Nasal cavity respiratory epithelium epithelial cell of viscerocranial mucosa (primary cell): ENCODE data around the gene KRTAP5-8. TPM values are rescaled to one million over a fixed set of nuclear protein-coding genes. Genes with fewer than 3 reads are reported as not detected.

ENCODE experiments used
- total RNA-seq: library from RNA; depleted of rRNA; stranded (reverse); fragments of >200 nt; gene quantifications from 2 replicates; pipeline ENCODE4 v1.2.3, GENCODE V29; 2014

Gene KRTAP5-8, protein sequence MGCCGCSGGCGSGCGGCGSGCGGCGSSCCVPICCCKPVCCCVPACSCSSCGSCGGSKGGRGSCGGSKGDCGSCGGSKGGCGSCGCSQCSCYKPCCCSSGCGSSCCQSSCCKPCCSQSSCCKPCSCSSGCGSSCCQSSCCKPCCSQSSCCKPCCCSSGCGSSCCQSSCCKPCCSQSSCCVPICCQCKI
- total RNA-seq, result not detected in 2 replicates

GRCh38 chr11:71537977-71538665 lies at the start of gene KRTAP5-8:
TSS of gene KRTAP5-8 (plus strand) at chr11:71538025. CDS start at chr11:71538056, 31 bp downstream.

DNA sequence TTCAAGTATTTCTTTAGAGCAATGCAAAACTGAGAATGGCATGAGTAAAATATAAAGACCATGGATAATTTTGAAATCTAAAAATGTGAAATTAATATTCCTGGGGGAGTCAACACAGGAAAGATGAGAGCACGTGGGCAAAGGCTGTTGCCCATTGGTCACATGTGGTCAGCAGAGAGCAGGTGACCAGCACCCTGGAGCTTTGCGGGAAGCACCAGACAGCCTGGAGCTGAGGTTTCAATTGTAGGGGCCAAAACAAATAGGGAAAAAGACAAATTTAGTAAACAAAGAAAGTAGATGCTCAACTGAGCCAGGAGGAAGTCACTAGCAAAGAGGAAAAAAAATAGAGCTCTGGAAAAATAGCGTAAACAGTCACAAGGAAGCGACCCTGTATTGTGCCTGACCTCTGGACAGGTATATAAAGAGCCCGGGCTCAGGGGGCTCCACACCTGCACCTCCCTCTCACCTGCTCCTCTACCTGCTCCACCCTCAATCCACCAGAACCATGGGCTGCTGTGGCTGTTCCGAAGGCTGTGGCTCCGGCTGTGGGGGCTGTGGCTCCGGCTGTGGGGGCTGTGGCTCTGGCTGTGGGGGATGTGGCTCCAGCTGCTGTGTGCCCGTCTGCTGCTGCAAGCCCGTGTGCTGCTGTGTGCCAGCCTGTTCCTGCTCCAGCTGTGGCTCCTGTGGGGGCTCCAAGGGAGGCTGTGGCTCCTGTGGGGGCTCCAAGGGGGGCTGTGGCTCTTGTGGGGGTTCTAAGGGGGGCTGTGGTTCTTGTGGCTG lies 10.8 kb upstream of the KRTAP5-8 start, which contains the start of gene KRTAP5-7:
KRTAP5-7 (plus strand) TSS at position 472 of the 780 bp plus-strand sequence; CDS start at position 506, 34 bp downstream.

DNA sequence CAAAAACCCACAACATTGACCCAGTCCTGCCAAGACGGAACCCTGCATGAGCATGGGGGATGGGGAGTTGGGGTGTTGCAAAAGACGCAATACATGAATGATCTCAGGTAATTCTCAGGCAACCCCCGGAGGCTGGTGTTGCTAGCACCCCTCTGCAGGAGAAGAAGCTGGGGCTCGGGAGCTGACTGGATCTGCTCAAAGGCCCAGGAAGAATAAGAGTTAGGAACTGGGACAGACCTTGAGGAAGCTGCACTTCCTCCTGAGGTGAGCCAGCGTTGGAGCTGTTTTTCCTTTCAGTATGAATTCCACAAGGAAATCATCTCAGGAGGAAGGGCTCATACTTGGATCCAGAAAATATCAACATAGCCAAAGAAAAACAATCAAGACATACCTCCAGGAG lies 10.3 kb downstream of the KRTAP5-8 start, which contains the start of gene KRTAP5-9:
KRTAP5-9 (plus strand) TSS at position 301 of the 400 bp plus-strand sequence. CDS start 238 bp downstream, outside the sequence.

DNA sequence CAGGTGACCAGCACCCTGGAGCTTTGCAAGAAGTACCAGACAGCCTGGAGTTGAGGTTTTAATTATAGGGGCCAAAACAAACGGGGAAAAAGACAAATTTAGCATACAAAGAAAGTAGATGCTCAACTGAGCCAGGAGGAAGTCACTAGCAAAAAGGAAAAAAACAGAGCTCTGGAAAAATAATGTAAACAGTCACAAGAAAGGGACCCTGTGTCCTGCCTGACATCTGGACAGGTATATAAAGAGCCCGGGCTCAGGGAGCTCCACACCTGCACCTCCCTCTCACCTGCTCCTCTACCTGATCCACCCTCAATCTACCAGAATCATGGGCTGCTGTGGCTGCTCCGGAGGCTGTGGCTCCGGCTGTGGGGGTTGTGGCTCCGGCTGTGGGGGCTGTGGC lies 27.4 kb downstream of the KRTAP5-8 start, which contains the start of gene KRTAP5-10:
KRTAP5-10 (plus strand) TSS at position 301 of the 400 bp plus-strand sequence; CDS start at position 326, 25 bp downstream.

GRCh38 chr11:71582309-71582895 lies 44.6 kb downstream of the KRTAP5-8 start, which contains the start of gene KRTAP5-11:
TSS of gene KRTAP5-11 (minus strand) at chr11:71582875. CDS start at chr11:71582837, 38 bp downstream.

Other genes with a start within 250 kb of the KRTAP5-8 start
- gene DHCR7, start 89.6 kb upstream of the KRTAP5-8 start, total RNA-seq, result 56.7 and 68.2 TPM in 2 replicates
- gene NADSYN1, start 84.8 kb upstream of the KRTAP5-8 start, total RNA-seq, result 78.9 and 105 TPM in 2 replicates
- not detected in 2 replicates for gene KRTAP5-7, start 10.8 kb upstream of the KRTAP5-8 start, total RNA-seq
- gene KRTAP5-9, start 10.4 kb downstream of the KRTAP5-8 start, total RNA-seq, result not detected in 2 replicates
- not detected in 2 replicates for gene KRTAP5-10, start 27.5 kb downstream of the KRTAP5-8 start, total RNA-seq
- not detected in 2 replicates for gene KRTAP5-11, start 44.9 kb downstream of the KRTAP5-8 start, total RNA-seq